ENCODE measurements around the gene CMC1. TPM values are rescaled to one million over a fixed set of nuclear protein-coding genes. Genes with fewer than 3 reads are reported as not detected.
"Not testable (repeated sequence)": the region's sequence is repeated elsewhere in the genome, so short reads cannot be mapped to it uniquely, and the experiment has no call there.

CMC1 gene
- total RNA-seq, 1 experiment from 2014 or later: 16.5 TPM

- H3K36me3 Mint-ChIP-seq (ENCODE audit: insufficient read depth in 1 of 3, low read depth in 3 of 3): peaks cover 42 to 47% (median 45%) of the 10 kb centered on the region in 3 experiments
- H3K56ac ChIP-seq (ENCODE audit: insufficient read length, low read depth, low read length): no peak overlapping the region
- no peak overlapping the region for H4K5ac ChIP-seq (ENCODE audit: insufficient read length, low read depth, low read length)
- no peak overlapping the region for H2BK12ac ChIP-seq (ENCODE audit: insufficient read length, low read depth, low read length)
- no peak overlapping the region for H3K23ac ChIP-seq (ENCODE audit: insufficient read length, low read depth, low read length)
- H3K27me3 Mint-ChIP-seq (ENCODE audit: low read depth): no peaks in the 10 kb centered on the region
- no CpG with 5 or more reads among the region's 1 CpG for WGBS (ENCODE audit: extremely low coverage, insufficient read length, low lambda C conversion rate)
- no peak overlapping the region for H2AK5ac ChIP-seq (ENCODE audit: insufficient read length, low read length)
- no peaks in the 10 kb centered on the region for H3K23me2 ChIP-seq (ENCODE audit: insufficient read length, low read depth, low read length, poor library complexity, severe bottlenecking)
- no peaks in the 10 kb centered on the region for H3K4me1 Mint-ChIP-seq
- H3K27ac Mint-ChIP-seq: no peak overlapping the region
- H4K8ac ChIP-seq (replicated peaks; ENCODE audit: insufficient read length, low read depth, low read length): no peak overlapping the region
- H3K9me3 Mint-ChIP-seq: peaks cover 25 to 26% of the 10 kb centered on the region in 2 experiments
- H3K4me2 ChIP-seq (ENCODE audit: insufficient read depth, insufficient read length, low read length): no peak overlapping the region
- H3K9ac ChIP-seq (ENCODE audit: extremely low read depth, insufficient read length, low read length): no peak overlapping the region
- H2BK15ac ChIP-seq (ENCODE audit: low read depth, low read length): no peak overlapping the region
- H3K79me1 ChIP-seq (ENCODE audit: insufficient read depth, low read depth, low read length, poor library complexity, severe bottlenecking): no peaks in the 10 kb centered on the region
- no peak overlapping the region for H3T11ph ChIP-seq (ENCODE audit: low read length)
- no peaks in the 10 kb centered on the region for H3K9me3 ChIP-seq (ENCODE audit: control insufficient read depth, low read depth, low read length)
- no peaks in the 10 kb centered on the region for H3K79me2 ChIP-seq (ENCODE audit: insufficient read depth, low read length)
- H2BK20ac ChIP-seq (ENCODE audit: low read depth, low read length, poor library complexity, severe bottlenecking): no peak overlapping the region
- no peak overlapping the region for H3K18ac ChIP-seq (ENCODE audit: insufficient read length, low read depth, low read length)
- H3K14ac ChIP-seq (ENCODE audit: insufficient read depth, low read length): no peak overlapping the region
- no peak overlapping the region for H2AFZ ChIP-seq (ENCODE audit: low read length)
- no peak overlapping the region for H3K27ac ChIP-seq (ENCODE audit: insufficient read length, low read depth, low read length)
- H4K91ac ChIP-seq (ENCODE audit: insufficient read length, low read depth, low read length): no peak overlapping the region
- DNase-seq: no peak
- H3K27me3 ChIP-seq (ENCODE audit: insufficient read depth, low read length): no peaks in the 10 kb centered on the region
- no peak overlapping the region for H3K4ac ChIP-seq (ENCODE audit: low read depth, low read length)
- H3K4me3 Mint-ChIP-seq: no peak overlapping the region
- no peaks in the 10 kb centered on the region for H3K4me1 ChIP-seq (ENCODE audit: insufficient read depth, low read length)
- H4K20me1 ChIP-seq (ENCODE audit: control insufficient read depth, insufficient read depth, insufficient read length): no peaks in the 10 kb centered on the region
- no peak overlapping the region for H2BK5ac ChIP-seq (ENCODE audit: insufficient read length, low read length)
- H2BK120ac ChIP-seq (ENCODE audit: low read depth, low read length, poor library complexity, severe bottlenecking): no peak overlapping the region
- peak; percentile 57 for TF ChIP-seq CTCF (conservative IDR thresholded peaks at IDR 0.05)
These were observed 27.6 kb downstream of the CMC1 start for GRCh38 chr3:28268989-28269388.

- H3K79me1 ChIP-seq (ENCODE audit: insufficient read depth, low read depth, low read length, poor library complexity, severe bottlenecking); H2BK5ac ChIP-seq (ENCODE audit: insufficient read length, low read length); H3K56ac ChIP-seq (ENCODE audit: insufficient read length, low read depth, low read length); H3K23ac ChIP-seq (ENCODE audit: insufficient read length, low read depth, low read length); H3K14ac ChIP-seq (ENCODE audit: insufficient read depth, low read length); H3K4me2 ChIP-seq (ENCODE audit: insufficient read depth, insufficient read length, low read length); H3K79me2 ChIP-seq (ENCODE audit: insufficient read depth, low read length); H3K27me3 Mint-ChIP-seq (ENCODE audit: low read depth); H4K5ac ChIP-seq (ENCODE audit: insufficient read length, low read depth, low read length); H3K4me3 Mint-ChIP-seq; H2AK5ac ChIP-seq (ENCODE audit: insufficient read length, low read length); H3T11ph ChIP-seq (ENCODE audit: low read length); H3K4ac ChIP-seq (ENCODE audit: low read depth, low read length); DNase-seq; H2BK120ac ChIP-seq (ENCODE audit: low read depth, low read length, poor library complexity, severe bottlenecking); H2AFZ ChIP-seq (ENCODE audit: low read length); H3K9me3 ChIP-seq (ENCODE audit: control insufficient read depth, low read depth, low read length); H2BK20ac ChIP-seq (ENCODE audit: low read depth, low read length, poor library complexity, severe bottlenecking); H2BK12ac ChIP-seq (ENCODE audit: insufficient read length, low read depth, low read length); H3K4me1 ChIP-seq (ENCODE audit: insufficient read depth, low read length); H3K27ac Mint-ChIP-seq; H4K8ac ChIP-seq (replicated peaks; ENCODE audit: insufficient read length, low read depth, low read length); H3K18ac ChIP-seq (ENCODE audit: insufficient read length, low read depth, low read length); H4K91ac ChIP-seq (ENCODE audit: insufficient read length, low read depth, low read length); H3K23me2 ChIP-seq (ENCODE audit: insufficient read length, low read depth, low read length, poor library complexity, severe bottlenecking); H2BK15ac ChIP-seq (ENCODE audit: low read depth, low read length); H3K9ac ChIP-seq (ENCODE audit: extremely low read depth, insufficient read length, low read length); H3K27me3 ChIP-seq (ENCODE audit: insufficient read depth, low read length); H3K27ac ChIP-seq (ENCODE audit: insufficient read length, low read depth, low read length); H4K20me1 ChIP-seq (ENCODE audit: control insufficient read depth, insufficient read depth, insufficient read length); H3K4me1 Mint-ChIP-seq: not testable (repeated sequence)
- H3K9me3 Mint-ChIP-seq: peaks cover 29% of the 10 kb centered on the region in 2 experiments
- WGBS (ENCODE audit: extremely low coverage, insufficient read length, low lambda C conversion rate): no CpG with 5 or more reads among the region's 2 CpGs
- peaks cover 48 to 51% (median 50%) of the 10 kb centered on the region in 3 experiments for H3K36me3 Mint-ChIP-seq (ENCODE audit: insufficient read depth in 1 of 3, low read depth in 3 of 3)
These were observed 28.5 kb downstream of the CMC1 start for GRCh38 chr3:28269884-28270283.

Measured in H9 (cell line).